WTC11 (cell line): ENCODE data around the gene STAG1. TPM values are rescaled to one million over a fixed set of nuclear protein-coding genes. Genes with fewer than 3 reads are reported as not detected.

Experiments
- ATAC-seq: fragments of 200-7000 bp; cut with Tn5 transposase; 2 replicates; pipeline ENCODE4 v1.10.0; 2021; ENCODE audit warnings: mild to moderate bottlenecking, moderate library complexity
- CTCF ChIA-PET: fragments of 300-600 bp; sonication (Branson Sonifier 250); formaldehyde crosslinking; loops from one replicate; lab custom pipeline; 2021; ENCODE audit warnings: antibody characterized with exemption; lab: Charles Lee
- POLR2A ChIA-PET: fragments of 350-600 bp; sonication (Branson Sonifier 250); formaldehyde crosslinking; loops from one replicate; lab custom pipeline; 2021; ENCODE audit warnings: antibody characterized with exemption; lab: Charles Lee
- DNase-seq: peaks from one replicate; pipeline ENCODE4 v3.0.0; 2021; ENCODE audit warnings: low spot score
- H3K27ac Mint-ChIP-seq: 2 replicates; pipeline ENCODE4 v1.8.0; 2021; ENCODE audit warnings: mixed read lengths
- H3K27me3 Mint-ChIP-seq: 2 replicates; pipeline ENCODE4 v1.8.0; 2021; ENCODE audit warnings: low read depth, mild to moderate bottlenecking, moderate library complexity, mixed read lengths
- H3K36me3 Mint-ChIP-seq: 2 replicates; pipeline ENCODE4 v1.8.0; 2021; ENCODE audit warnings: mixed read lengths
- H3K4me1 Mint-ChIP-seq: 2 replicates; pipeline ENCODE4 v1.8.0; 2022; ENCODE audit warnings: mixed read lengths
- H3K4me3 Mint-ChIP-seq: 2 replicates; pipeline ENCODE4 v1.8.0; 2021; ENCODE audit warnings: mild to moderate bottlenecking, moderate library complexity, mixed read lengths
- H3K9me3 Mint-ChIP-seq: 2 replicates; pipeline ENCODE4 v1.8.0; 2021; ENCODE audit warnings: mixed read lengths
- AFF4 ChIP-seq: sonication (generic); formaldehyde crosslinking; IDR thresholded peaks from 2 replicates; pipeline ENCODE4 v1.8.1; 2023; ENCODE audit warnings: mild to moderate bottlenecking, missing genetic modification reagents, borderline replicate concordance
- CTCF ChIP-seq: fragments of 200-600 bp; IDR thresholded peaks from 2 replicates; pipeline ENCODE4 v1.8.0; 2022; ENCODE audit warnings: antibody characterized with exemption
- ESRRA ChIP-seq: sonication (generic); formaldehyde crosslinking; IDR thresholded peaks from 2 replicates; pipeline ENCODE4 v1.8.1; 2022; ENCODE audit warnings: mild to moderate bottlenecking, missing genetic modification reagents, borderline replicate concordance
- ETV6 ChIP-seq: sonication (generic); formaldehyde crosslinking; IDR thresholded peaks from 2 replicates; pipeline ENCODE4 v1.8.1; 2022; ENCODE audit warnings: mild to moderate bottlenecking, missing genetic modification reagents
- FOXJ3 ChIP-seq: sonication (generic); formaldehyde crosslinking; IDR thresholded peaks from 2 replicates; pipeline ENCODE4 v1.9.0; 2021; ENCODE audit warnings: missing genetic modification reagents, mild to moderate bottlenecking, borderline replicate concordance
- FOXK1 ChIP-seq: sonication (generic); formaldehyde crosslinking; IDR thresholded peaks from 2 replicates; pipeline ENCODE4 v1.8.0; 2022; ENCODE audit warnings: mild to moderate bottlenecking, moderate library complexity, missing genetic modification reagents
- FOXP4 ChIP-seq: sonication (generic); formaldehyde crosslinking; IDR thresholded peaks from 2 replicates; pipeline ENCODE4 v1.8.0; 2022; ENCODE audit warnings: mild to moderate bottlenecking, missing genetic modification reagents
- IRF1 ChIP-seq: sonication (generic); formaldehyde crosslinking; IDR thresholded peaks from 2 replicates; pipeline ENCODE4 v1.8.0; 2023; ENCODE audit warnings: missing genetic modification reagents
- IRF2 ChIP-seq: sonication (generic); formaldehyde crosslinking; IDR thresholded peaks from 2 replicates; pipeline ENCODE4 v1.8.0; 2022; ENCODE audit warnings: low read depth, missing genetic modification reagents, borderline replicate concordance
- MXD4 ChIP-seq: fragments of 250-450 bp; sonication (Bioruptor Pico); IDR thresholded peaks from 2 replicates; pipeline ENCODE4 v1.8.0; 2021; ENCODE audit warnings: mild to moderate bottlenecking, moderate library complexity, borderline replicate concordance
- NFATC4 ChIP-seq: fragments of 250-450 bp; sonication (Bioruptor Pico); IDR thresholded peaks from 2 replicates; pipeline ENCODE4 v1.9.0; 2021; ENCODE audit warnings: mild to moderate bottlenecking
- SMAD3 ChIP-seq: sonication (generic); formaldehyde crosslinking; IDR thresholded peaks from 2 replicates; pipeline ENCODE4 v1.8.0; 2022; ENCODE audit warnings: missing genetic modification reagents, mild to moderate bottlenecking, borderline replicate concordance
- ZBTB21 ChIP-seq: sonication (generic); formaldehyde crosslinking; IDR thresholded peaks from 2 replicates; pipeline ENCODE4 v1.8.1; 2023; ENCODE audit warnings: mild to moderate bottlenecking, missing genetic modification reagents, borderline replicate concordance
- ZNF263 ChIP-seq: sonication (generic); formaldehyde crosslinking; IDR thresholded peaks from 2 replicates; pipeline ENCODE4 v1.8.1; 2022; ENCODE audit warnings: low read depth, mild to moderate bottlenecking, moderate library complexity, missing genetic modification reagents
- total RNA-seq: library from RNA; stranded (reverse); gene quantifications from 3 replicates; pipeline ENCODE4 v1.2.3, GENCODE V29; 2021
- TF ChIP-seq, protein P1 (sequence below): fragments of 250-450 bp; sonication (Bioruptor Pico); IDR thresholded peaks from 2 replicates; pipeline ENCODE4 v1.9.0; 2021; ENCODE audit warnings: mild to moderate bottlenecking
- TF ChIP-seq, protein P2 (sequence below): fragments of 250-450 bp; sonication (Bioruptor Pico); IDR thresholded peaks from 2 replicates; pipeline ENCODE4 v2.1.2; 2022; ENCODE audit warnings: mild to moderate bottlenecking, moderate library complexity
- TF ChIP-seq, protein P3 (sequence below): sonication (generic); formaldehyde crosslinking; IDR thresholded peaks from 2 replicates; pipeline ENCODE4 v1.8.1; 2022; ENCODE audit warnings: mild to moderate bottlenecking, moderate library complexity, missing genetic modification reagents

STAG1 gene
- total RNA-seq, 1 experiment from 2014 or later: 20.7 TPM

DNA sequence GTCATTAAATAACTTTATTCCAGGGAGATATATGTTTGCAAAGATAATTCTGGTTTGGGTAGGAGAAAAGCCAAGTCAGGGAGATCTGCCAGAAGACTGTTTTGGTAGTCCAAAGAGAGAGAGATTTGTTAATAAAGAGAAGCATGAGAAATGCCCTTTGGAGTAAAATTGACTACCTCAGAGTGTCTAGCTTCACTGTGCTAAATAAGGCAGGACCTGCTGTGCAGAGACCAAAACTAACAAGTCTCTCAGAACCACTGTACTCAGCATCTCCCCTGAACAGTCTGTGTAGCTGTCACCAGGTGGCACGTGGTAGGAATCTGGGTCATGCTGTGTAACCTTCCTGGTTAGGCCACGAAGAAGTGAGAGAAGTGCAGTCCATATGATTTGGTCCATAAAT is 35.2 kb upstream of the STAG1 start (continued):
- TF ChIP-seq, protein P1, sequence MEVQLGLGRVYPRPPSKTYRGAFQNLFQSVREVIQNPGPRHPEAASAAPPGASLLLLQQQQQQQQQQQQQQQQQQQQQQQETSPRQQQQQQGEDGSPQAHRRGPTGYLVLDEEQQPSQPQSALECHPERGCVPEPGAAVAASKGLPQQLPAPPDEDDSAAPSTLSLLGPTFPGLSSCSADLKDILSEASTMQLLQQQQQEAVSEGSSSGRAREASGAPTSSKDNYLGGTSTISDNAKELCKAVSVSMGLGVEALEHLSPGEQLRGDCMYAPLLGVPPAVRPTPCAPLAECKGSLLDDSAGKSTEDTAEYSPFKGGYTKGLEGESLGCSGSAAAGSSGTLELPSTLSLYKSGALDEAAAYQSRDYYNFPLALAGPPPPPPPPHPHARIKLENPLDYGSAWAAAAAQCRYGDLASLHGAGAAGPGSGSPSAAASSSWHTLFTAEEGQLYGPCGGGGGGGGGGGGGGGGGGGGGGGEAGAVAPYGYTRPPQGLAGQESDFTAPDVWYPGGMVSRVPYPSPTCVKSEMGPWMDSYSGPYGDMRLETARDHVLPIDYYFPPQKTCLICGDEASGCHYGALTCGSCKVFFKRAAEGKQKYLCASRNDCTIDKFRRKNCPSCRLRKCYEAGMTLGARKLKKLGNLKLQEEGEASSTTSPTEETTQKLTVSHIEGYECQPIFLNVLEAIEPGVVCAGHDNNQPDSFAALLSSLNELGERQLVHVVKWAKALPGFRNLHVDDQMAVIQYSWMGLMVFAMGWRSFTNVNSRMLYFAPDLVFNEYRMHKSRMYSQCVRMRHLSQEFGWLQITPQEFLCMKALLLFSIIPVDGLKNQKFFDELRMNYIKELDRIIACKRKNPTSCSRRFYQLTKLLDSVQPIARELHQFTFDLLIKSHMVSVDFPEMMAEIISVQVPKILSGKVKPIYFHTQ (CRISPR knock-in tag): no peak
- TF ChIP-seq NFATC4 (no peak), ESRRA (no peak), ZNF263 (CRISPR knock-in tag) (no peak), IRF2 (no peak), ETV6 (CRISPR knock-in tag) (no peak), AFF4 (CRISPR knock-in tag) (no peak), FOXK1 (CRISPR knock-in tag) (no peak), MXD4 (CRISPR knock-in tag) (no peak)
- TF ChIP-seq, protein P2, sequence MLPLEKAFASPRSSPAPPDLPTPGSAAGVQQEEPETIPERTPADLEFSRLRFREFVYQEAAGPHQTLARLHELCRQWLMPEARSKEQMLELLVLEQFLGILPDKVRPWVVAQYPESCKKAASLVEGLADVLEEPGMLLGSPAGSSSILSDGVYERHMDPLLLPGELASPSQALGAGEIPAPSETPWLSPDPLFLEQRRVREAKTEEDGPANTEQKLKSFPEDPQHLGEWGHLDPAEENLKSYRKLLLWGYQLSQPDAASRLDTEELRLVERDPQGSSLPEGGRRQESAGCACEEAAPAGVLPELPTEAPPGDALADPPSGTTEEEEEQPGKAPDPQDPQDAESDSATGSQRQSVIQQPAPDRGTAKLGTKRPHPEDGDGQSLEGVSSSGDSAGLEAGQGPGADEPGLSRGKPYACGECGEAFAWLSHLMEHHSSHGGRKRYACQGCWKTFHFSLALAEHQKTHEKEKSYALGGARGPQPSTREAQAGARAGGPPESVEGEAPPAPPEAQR: no peak

DNA sequence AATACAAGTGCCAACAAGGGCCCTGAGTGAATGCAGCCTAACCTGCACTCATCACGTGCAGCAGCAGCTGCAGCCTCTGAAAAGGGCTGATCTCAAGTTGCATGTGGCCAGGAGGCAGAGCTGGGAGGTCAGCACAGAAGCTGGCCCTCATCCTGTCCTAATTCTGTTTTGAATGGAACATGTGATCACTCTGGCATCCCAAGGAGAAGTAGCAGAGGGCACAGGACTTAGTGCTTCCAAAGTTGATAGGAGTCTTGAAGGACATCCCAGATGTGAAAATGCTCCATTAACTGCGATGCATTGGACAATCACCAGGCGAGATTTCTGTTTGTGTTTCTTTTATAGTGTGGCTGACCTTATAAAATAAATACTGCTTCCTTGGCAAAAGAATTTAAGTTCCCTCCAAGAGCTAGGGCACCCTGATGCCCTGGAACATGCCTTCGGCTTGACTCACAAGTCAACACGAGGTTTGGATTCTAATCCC is 31.6 kb upstream of the STAG1 start:
- no peaks in the 10 kb centered on the region for H3K27me3 Mint-ChIP-seq
- H3K27ac Mint-ChIP-seq: no peak overlapping the region
- ChIA-PET CTCF (interaction anchor here (1.7 kb wide), 1 partner anchor 230 kb away, joined by 5 read pairs; no protein-coding TSS in a partner anchor), POLR2A (interaction anchor here (0.7 kb wide), 1 partner anchor 281 kb away, joined by 6 read pairs; no protein-coding TSS in a partner anchor)
- no peaks in the 10 kb centered on the region for H3K36me3 Mint-ChIP-seq
- DNase-seq (no peak), ATAC-seq (no peak)
- no peak overlapping the region for H3K4me3 Mint-ChIP-seq
- H3K4me1 Mint-ChIP-seq: peaks cover 15% of the 10 kb centered on the region
- H3K9me3 Mint-ChIP-seq: peaks cover 8% of the 10 kb centered on the region
- TF ChIP-seq SMAD3 (CRISPR knock-in tag) (no peak), FOXP4 (CRISPR knock-in tag) (no peak), IRF1 (CRISPR knock-in tag) (no peak), FOXJ3 (CRISPR knock-in tag) (no peak), ZBTB21 (CRISPR knock-in tag) (no peak), CTCF (no peak)
- TF ChIP-seq, protein P2: no peak
- TF ChIP-seq, protein P3, sequence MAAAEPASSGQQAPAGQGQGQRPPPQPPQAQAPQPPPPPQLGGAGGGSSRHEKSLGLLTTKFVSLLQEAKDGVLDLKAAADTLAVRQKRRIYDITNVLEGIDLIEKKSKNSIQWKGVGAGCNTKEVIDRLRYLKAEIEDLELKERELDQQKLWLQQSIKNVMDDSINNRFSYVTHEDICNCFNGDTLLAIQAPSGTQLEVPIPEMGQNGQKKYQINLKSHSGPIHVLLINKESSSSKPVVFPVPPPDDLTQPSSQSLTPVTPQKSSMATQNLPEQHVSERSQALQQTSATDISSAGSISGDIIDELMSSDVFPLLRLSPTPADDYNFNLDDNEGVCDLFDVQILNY (CRISPR knock-in tag): no peak
- TF ChIP-seq, protein P1 (CRISPR knock-in tag): no peak
